WI38 (cell line): ENCODE results near the gene ANKRD35.
"Not testable (repeated sequence)": the region's sequence is repeated elsewhere in the genome, so short reads cannot be mapped to it uniquely, and the experiment has no call there.

ENCODE experiments used
- H3K4me3 ChIP-seq: 2 replicates; pipeline ENCODE4 v1.5.1; 2011; ENCODE audit warnings: low read depth, mild to moderate bottlenecking, control low read depth, low read length
- CTCF ChIP-seq: IDR thresholded peaks from 2 replicates; pipeline ENCODE4 v1.5.1; 2012; ENCODE audit warnings: low read depth, mild to moderate bottlenecking, control low read depth, low read length

ANKRD35 gene, protein sequence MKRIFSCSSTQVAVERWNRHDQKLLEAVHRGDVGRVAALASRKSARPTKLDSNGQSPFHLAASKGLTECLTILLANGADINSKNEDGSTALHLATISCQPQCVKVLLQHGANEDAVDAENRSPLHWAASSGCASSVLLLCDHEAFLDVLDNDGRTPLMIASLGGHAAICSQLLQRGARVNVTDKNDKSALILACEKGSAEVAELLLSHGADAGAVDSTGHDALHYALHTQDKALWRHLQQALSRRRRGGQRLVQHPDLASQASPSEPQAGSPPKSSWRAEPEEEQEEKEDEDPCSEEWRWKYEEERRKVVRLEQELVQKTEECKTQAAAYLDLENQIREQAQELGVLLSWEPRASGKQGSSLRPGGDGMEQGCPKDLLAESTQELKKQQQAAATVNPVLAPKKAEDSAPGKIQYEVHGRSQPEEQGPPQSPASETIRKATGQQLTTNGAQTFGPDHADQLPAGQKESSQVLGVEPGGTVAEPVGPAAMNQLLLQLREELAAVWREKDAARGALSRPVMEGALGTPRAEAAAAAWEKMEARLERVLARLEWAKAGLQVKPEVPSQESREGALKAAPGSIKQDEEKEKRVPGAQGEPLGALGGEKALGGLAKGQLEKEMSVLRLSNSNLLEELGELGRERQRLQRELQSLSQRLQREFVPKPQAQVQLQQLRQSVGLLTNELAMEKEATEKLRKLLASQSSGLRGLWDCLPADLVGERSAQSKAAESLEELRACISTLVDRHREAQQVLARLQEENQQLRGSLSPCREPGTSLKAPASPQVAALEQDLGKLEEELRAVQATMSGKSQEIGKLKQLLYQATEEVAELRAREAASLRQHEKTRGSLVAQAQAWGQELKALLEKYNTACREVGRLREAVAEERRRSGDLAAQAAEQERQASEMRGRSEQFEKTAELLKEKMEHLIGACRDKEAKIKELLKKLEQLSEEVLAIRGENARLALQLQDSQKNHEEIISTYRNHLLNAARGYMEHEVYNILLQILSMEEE

DNA sequence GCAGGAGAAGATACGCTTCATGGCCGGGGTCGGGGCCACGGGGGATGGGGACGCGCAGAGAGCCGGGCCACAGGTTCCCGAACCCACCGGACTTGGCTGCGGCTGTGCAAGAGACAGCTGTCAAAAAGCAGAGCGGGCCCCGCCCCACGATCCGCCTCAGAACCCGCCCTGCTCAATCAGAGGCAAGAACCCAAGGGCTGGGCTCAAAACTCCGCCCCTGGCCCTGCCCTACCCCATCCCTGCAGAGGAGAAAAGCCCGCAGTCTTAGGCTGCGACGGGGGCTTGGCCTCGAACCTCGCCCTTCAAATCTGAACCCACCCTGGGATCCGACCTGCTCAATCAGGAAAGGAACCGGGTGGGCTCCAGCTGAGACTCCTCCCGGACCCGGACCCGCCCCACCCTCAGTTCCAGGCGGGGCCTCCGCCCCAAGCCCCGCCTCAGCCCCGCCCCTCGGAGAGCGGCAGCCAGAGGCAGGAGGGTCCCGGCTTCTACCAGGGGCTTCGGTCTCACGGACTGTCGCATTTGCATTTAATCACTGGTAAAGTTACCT lies at the start of gene ANKRD35:
TSS of gene ANKRD35 (minus strand) at position 129 of the 550 bp plus-strand sequence. CDS start at position 21, 108 bp downstream.
- no peak for TF ChIP-seq CTCF
- peak within 1 kb of the TSS; percentile 75 for H3K4me3 ChIP-seq

GRCh38 chr1:145932522-145933009 lies 46.9 kb upstream of the ANKRD35 start:
- H3K4me3 ChIP-seq, result not testable (repeated sequence)

DNA sequence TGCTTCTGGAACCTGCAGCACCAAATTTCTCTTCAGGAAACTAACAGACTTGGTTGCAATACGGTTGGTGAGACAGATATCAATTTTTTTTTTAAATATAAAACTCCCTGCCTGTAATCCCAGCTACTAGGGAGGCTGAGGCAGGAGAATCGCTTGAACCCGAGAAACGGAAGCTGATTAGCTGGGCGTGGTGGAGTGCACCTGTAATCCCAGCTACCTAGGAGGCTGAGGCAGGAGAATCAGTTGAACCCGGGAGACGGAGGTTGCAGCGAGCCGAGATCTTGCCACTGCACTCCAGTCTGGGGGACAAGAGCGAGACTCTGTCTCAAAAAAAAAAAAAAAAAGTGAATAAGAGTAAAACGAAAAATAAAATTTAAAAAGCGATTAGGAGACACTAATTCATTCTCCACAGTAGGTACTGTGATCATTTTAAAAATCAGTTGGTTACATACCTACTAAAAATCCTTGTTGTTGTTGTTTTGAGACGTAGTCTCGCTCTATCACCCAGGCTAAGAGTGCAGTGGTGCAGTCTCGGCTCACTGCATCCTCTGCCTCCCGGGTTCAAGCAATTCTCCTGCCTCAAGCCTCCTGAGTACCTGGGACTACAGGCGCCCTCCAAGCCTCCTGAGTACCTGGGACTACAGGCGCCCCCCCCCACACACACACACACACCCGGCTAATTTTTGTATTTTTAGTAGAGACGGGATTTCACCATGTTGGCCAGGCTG lies 42.4 kb upstream of the ANKRD35 start:
- peak overlapping the region; percentile 68 for H3K4me3 ChIP-seq
- no peak for TF ChIP-seq CTCF

GRCh38 chr1:145927063-145927886 lies 41.6 kb upstream of the ANKRD35 start, which contains the start of gene RBM8A:
Gene RBM8A (minus strand): TSS chr1:145927484. CDS start chr1:145927426, 58 bp downstream.
- H3K4me3 ChIP-seq, result peak within 1 kb of the TSS; percentile 68
- TF ChIP-seq CTCF, result peak; percentile 67

DNA sequence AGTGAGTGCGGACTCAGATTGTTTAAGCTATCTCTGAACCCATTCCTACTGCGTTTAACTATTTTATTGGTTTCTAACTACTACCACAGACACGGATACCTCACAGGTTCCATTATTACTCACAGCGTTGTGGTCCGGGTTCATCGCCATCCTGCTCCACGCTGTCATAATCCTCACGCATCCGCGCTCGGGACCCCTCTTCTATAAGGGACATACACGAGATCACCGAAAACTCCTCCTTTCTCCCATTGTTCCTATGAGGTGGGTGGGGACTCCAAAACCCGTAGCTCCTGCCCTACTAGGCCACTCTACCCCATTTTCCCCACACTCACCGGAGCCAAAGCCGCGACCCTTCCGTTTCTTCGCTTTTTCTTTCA lies 41.0 kb upstream of the ANKRD35 start:
- no peak for TF ChIP-seq CTCF
- H3K4me3 ChIP-seq, result peak overlapping the region; percentile 68

- TF ChIP-seq CTCF, result no peak
- H3K4me3 ChIP-seq, result no peak overlapping the region
Measured at GRCh38 chr1:145922266-145922665, 36.6 kb upstream of the ANKRD35 start.

DNA sequence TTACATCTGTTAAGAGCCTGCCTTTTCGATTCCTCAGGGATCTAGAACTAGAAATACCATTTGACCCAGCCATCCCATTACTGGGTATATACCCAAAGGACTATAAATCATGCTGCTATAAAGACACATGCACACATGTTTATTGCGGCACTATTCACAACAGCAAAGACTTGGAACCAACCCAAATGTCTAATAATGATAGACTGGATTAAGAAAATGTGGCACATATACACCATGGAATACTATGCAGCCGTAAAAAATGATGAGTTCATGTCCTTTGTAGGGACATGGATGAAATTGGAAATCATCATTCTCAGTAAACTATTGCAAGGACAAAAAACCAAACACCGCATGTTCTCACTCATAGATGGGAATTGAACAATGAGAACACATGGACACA lies 34.6 kb upstream of the ANKRD35 start:
- H3K4me3 ChIP-seq, result not testable (repeated sequence)
